ENCODE results near the gene PACS1. TPM values are rescaled to one million over a fixed set of nuclear protein-coding genes. Genes with fewer than 3 reads are reported as not detected.

Gene PACS1
- total RNA-seq, 1 donor: 66.7 TPM

DNA sequence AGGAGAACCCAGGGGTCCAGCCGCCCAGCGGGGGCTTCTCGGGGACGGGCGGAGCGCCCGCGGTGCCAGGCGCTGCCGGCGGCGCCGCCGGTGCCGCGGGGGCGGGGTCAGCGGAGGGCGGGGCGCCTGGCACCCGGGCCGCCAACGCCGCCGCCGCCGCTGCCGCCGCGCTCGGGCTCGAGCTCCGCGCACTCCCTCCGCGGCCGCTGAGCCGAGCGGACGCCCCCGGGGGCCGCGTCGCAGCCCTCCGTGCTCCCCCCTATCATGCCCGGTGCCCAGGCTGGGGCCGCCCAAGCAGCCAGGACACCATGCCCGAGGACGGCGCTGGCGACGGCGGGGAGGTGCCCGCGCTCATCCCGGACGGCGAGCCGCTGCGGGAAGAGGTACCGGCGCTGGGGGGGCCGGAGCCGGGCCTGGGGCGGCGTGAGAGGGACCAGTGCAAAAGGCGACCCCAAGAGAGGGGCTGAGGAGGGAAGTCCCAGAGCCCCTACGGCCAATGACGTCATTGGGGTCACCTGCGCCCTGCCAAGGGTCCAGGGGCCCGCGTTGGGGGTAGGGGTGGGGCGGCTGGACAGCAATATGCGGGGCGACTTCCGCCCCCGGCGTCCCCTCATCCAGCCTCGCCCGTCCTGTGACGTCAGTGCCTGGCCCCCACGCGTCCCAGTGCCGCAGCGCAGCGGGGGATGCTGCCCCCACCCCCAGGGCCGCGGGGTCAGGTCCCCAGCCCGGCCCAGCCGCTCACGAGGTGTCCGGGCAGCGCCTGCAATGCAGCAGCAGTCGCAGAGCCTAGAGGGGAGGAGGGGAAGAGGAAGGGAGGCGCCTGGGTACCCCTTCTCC lies 221.9 kb downstream of the PACS1 start, which contains the start of gene TMEM151A:
Gene TMEM151A, plus strand, starts transcription at position 189 of the 837 bp plus-strand sequence. Its CDS starts 120 bp downstream, at position 309.
- H3K4me3 ChIP-seq (ENCODE audit: low read length): no peak within 1 kb of the TSS
- no peaks in the 10 kb centered on the region for H3K9me3 ChIP-seq (ENCODE audit: low read depth, low read length)
- peaks cover 35% of the 10 kb centered on the region for H3K4me1 ChIP-seq (ENCODE audit: insufficient read depth, low read length)
- peaks cover 29% of the 10 kb centered on the region for H3K27me3 ChIP-seq (ENCODE audit: insufficient read depth, low read length)

DNA sequence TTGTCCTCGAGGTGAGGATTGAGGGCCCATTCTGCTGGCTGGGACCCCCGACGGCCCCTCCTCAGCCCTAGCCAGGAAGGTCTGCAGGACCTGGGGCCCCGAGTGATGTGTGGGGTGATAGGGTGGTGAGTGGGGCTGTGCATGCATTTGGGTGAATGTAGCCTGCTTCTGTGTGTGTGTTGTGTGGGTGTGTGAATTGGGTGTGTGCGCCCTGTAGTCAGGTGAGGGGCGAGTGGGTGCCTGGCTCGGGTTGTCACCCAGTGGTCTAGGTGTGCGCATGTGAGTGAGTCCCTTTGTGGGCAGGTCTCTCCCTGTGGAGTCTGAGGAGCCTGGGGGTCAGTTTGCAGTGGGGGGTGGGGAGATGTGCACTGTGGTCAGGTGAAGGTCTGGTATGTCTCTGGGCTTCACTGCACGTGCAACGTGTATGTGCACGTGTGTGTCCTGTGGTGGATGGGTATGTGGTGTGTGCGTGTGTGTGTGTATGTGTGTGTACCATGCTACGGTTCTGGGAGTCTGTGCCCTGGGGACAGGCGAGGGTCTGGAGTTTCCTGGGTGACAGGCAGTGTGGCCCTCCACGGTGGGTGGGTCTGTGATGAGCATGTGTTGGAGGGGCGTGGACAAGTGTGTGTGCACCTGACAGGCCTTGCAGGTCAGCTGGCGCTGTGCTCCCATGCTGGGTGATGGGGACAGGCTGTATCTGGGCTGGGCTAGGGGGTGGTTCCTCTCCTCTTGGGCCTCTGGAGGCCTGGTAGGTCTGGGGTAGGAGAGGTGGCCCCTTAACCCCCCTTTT lies 222.7 kb downstream of the PACS1 start:
- H3K27me3 ChIP-seq (ENCODE audit: insufficient read depth, low read length): peaks cover 29% of the 10 kb centered on the region
- peaks cover 27% of the 10 kb centered on the region for H3K4me1 ChIP-seq (ENCODE audit: insufficient read depth, low read length)
- H3K9me3 ChIP-seq (ENCODE audit: low read depth, low read length): no peaks in the 10 kb centered on the region
- no peak overlapping the region for H3K4me3 ChIP-seq (ENCODE audit: low read length)

DNA sequence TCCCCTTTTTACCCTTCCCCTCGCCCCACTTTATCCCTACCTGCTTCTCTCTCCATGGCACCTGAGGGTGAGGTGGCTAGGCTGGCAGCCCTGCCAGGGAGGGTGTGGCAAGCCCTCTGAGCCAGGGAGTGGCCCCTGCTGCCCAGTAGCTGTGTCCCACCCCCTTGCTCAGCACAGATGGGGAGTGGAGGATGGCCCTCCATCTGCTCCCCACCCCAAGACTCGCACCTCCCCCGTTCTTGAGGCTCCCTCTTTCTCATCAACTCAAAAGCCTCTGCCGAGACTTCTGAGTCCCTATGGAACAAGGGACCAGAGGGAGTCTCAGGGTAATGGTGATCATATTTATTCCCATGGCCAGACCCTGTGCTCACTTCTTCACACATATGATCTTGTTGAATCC lies 223.3 kb downstream of the PACS1 start:
- H3K4me1 ChIP-seq (ENCODE audit: insufficient read depth, low read length): peaks cover 21% of the 10 kb centered on the region
- H3K4me3 ChIP-seq (ENCODE audit: low read length): no peak overlapping the region
- no peaks in the 10 kb centered on the region for H3K9me3 ChIP-seq (ENCODE audit: low read depth, low read length)
- peaks cover 29% of the 10 kb centered on the region for H3K27me3 ChIP-seq (ENCODE audit: insufficient read depth, low read length)

DNA sequence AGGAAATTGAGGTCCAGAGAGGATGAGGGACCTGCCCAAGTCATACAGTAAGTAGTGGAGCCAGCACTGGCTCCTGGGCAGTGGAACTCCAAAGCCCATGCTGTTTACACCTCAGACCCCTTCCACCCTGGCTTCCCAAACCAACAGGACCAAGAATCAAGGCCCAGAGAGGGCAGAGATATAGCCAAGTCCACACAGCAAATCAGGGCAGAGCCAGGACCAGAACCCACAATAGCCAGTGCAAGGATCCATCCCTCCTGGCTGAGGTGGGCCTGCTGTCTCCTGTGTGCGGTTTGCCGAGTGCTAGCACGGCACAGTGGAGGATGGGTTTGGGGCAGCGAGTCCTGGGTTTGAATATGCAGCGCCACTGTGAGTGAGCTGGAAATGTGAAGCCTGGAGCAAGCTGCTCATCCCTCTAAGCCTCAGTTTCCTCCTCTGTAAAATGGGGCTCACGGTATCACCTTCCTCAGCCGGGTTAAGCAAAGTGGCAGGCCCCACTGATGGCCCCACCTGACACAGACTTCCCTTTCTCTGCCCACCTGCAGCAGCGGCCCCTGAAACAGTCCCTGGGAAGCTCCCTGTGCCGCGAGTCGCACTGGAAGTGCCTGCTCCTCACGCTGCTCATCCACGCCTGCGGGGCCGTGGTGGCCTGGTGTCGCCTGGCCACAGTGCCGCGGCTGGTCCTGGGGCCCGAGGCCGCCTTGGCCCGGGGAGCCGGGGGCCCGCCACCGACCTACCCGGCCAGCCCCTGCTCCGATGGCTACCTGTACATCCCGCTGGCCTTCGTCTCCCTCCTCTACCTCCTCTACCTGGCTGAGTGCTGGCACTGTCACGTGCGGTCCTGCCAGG lies 223.9 kb downstream of the PACS1 start:
- H3K27me3 ChIP-seq (ENCODE audit: insufficient read depth, low read length): peaks cover 29% of the 10 kb centered on the region
- no peak overlapping the region for H3K4me3 ChIP-seq (ENCODE audit: low read length)
- peaks cover 18% of the 10 kb centered on the region for H3K4me1 ChIP-seq (ENCODE audit: insufficient read depth, low read length)
- no peaks in the 10 kb centered on the region for H3K9me3 ChIP-seq (ENCODE audit: low read depth, low read length)

Other genes with a start within 250 kb of the PACS1 start
- not detected for gene SNX32, start 236.3 kb upstream of the PACS1 start, total RNA-seq
- 731 TPM for gene CFL1, start 212.1 kb upstream of the PACS1 start, total RNA-seq
- gene MUS81, start 209.8 kb upstream of the PACS1 start, total RNA-seq: 17.3 TPM
- gene EFEMP2, start 197.5 kb upstream of the PACS1 start, total RNA-seq: 1.3 TPM
- gene CTSW, start 190.4 kb upstream of the PACS1 start, total RNA-seq: 130 TPM
- 40.3 TPM for gene FIBP, start 181.8 kb upstream of the PACS1 start, total RNA-seq
- 22.5 TPM for gene CCDC85B, start 179.6 kb upstream of the PACS1 start, total RNA-seq
- 4.0 TPM for gene FOSL1, start 169.9 kb upstream of the PACS1 start, total RNA-seq
- 7.6 TPM for gene C11orf68, start 151.2 kb upstream of the PACS1 start, total RNA-seq
- gene DRAP1, start 150.8 kb upstream of the PACS1 start, total RNA-seq: 65.6 TPM
- gene TSGA10IP, start 124.8 kb upstream of the PACS1 start, total RNA-seq: 0.10 TPM
- 41.6 TPM for gene SART1, start 108.5 kb upstream of the PACS1 start, total RNA-seq
- gene EIF1AD, start 68.1 kb upstream of the PACS1 start, total RNA-seq: 83.2 TPM
- 7.6 TPM for gene BANF1, start 67.8 kb upstream of the PACS1 start, total RNA-seq
- not detected for gene CST6, start 58.3 kb upstream of the PACS1 start, total RNA-seq
- gene CATSPER1, start 43.8 kb upstream of the PACS1 start, total RNA-seq: 1.0 TPM
- gene GAL3ST3, start 21.1 kb upstream of the PACS1 start, total RNA-seq: not detected
- gene SF3B2, start 17.9 kb upstream of the PACS1 start, total RNA-seq: 135 TPM
- gene KLC2, start 187.4 kb downstream of the PACS1 start, total RNA-seq: 11.2 TPM
- 40.5 TPM for gene RAB1B, start 198.4 kb downstream of the PACS1 start, total RNA-seq
- gene CNIH2, start 207.9 kb downstream of the PACS1 start, total RNA-seq: 1.0 TPM
- 13.1 TPM for gene YIF1A, start 218.9 kb downstream of the PACS1 start, total RNA-seq
- 0.21 TPM for gene TMEM151A, start 221.6 kb downstream of the PACS1 start, total RNA-seq
- 1.5 TPM for gene CD248, start 246.8 kb downstream of the PACS1 start, total RNA-seq

Measured in mononuclear cell (primary cell).